ENCODE data around the gene LCN10.

LCN10 gene

GRCh38 chr9:136720251-136720897 is 22.4 kb downstream of the LCN10 start:
- peaks cover 39% of the 10 kb centered on the region for H4K20me1 ChIP-seq (ENCODE audit: insufficient read depth, low read length)
- no peak overlapping the region for H3K4me2 ChIP-seq (ENCODE audit: low read length)

GRCh38 chr9:136719195-136719880 is 23.4 kb downstream of the LCN10 start:
- H2AFZ ChIP-seq (ENCODE audit: low read depth, low read length): no peak overlapping the region

More at GRCh38 chr9:136720251-136720897, 22.4 kb downstream of the LCN10 start:
- Histone ChIP-seq H3K79me2 (ENCODE audit: low read length) (peaks cover under 1% of the 10 kb centered on the region), H3K36me3 (replicated peaks; ENCODE audit: low read depth, low read length) (peaks cover 20% of the 10 kb centered on the region), H3K9ac (ENCODE audit: low read length) (no peak overlapping the region), H3K27me3 (ENCODE audit: low read depth, low read length) (no peaks in the 10 kb centered on the region), H3K9me3 (ENCODE audit: insufficient read depth, low read length) (no peaks in the 10 kb centered on the region), H2AFZ (ENCODE audit: low read depth, low read length) (no peak overlapping the region), H3K4me3 (ENCODE audit: low read length) (no peak overlapping the region), H3K4me1 (ENCODE audit: low read length) (peaks cover 7% of the 10 kb centered on the region; the same call in 1 of the 2 replicates), H3K27ac (ENCODE audit: low read length) (no peak overlapping the region)
- no peak for TF ChIP-seq EZH2phosphoT487 (IDR thresholded peaks at IDR 0.05; ENCODE audit: low read depth)
- no peak for TF ChIP-seq CTCF (IDR thresholded peaks at IDR 0.05; ENCODE audit: low read depth, low read length)

GRCh38 chr9:136718345-136719194 is 24.2 kb downstream of the LCN10 start:
- Histone ChIP-seq H4K20me1 (ENCODE audit: insufficient read depth, low read length) (peaks cover 24% of the 10 kb centered on the region; the same call in 1 of the 2 replicates), H3K36me3 (replicated peaks; ENCODE audit: low read depth, low read length) (peaks cover 9% of the 10 kb centered on the region), H3K4me3 (ENCODE audit: low read length) (no peak overlapping the region), H3K9me3 (ENCODE audit: insufficient read depth, low read length) (no peaks in the 10 kb centered on the region), H3K79me2 (ENCODE audit: low read length) (no peaks in the 10 kb centered on the region), H3K27me3 (ENCODE audit: low read depth, low read length) (no peaks in the 10 kb centered on the region), H3K4me2 (ENCODE audit: low read length) (no peak overlapping the region), H3K27ac (ENCODE audit: low read length) (no peak overlapping the region), H3K9ac (ENCODE audit: low read length) (no peak overlapping the region), H2AFZ (ENCODE audit: low read depth, low read length) (no peak overlapping the region), H3K4me1 (ENCODE audit: low read length) (peaks cover 7% of the 10 kb centered on the region; the same call in 1 of the 2 replicates)
- TF ChIP-seq CTCF (IDR thresholded peaks at IDR 0.05; ENCODE audit: low read depth, low read length): no peak
- TF ChIP-seq EZH2phosphoT487 (IDR thresholded peaks at IDR 0.05; ENCODE audit: low read depth): no peak

More at GRCh38 chr9:136719195-136719880, 23.4 kb downstream of the LCN10 start:
- H3K9ac ChIP-seq (ENCODE audit: low read length): no peak overlapping the region
- H4K20me1 ChIP-seq (ENCODE audit: insufficient read depth, low read length): peaks cover 32% of the 10 kb centered on the region
- H3K27me3 ChIP-seq (ENCODE audit: low read depth, low read length): no peaks in the 10 kb centered on the region
- H3K36me3 ChIP-seq (replicated peaks; ENCODE audit: low read depth, low read length): peaks cover 17% of the 10 kb centered on the region
- no peaks in the 10 kb centered on the region for H3K9me3 ChIP-seq (ENCODE audit: insufficient read depth, low read length)
- H3K4me2 ChIP-seq (ENCODE audit: low read length): no peak overlapping the region
- no peak for TF ChIP-seq EZH2phosphoT487 (IDR thresholded peaks at IDR 0.05; ENCODE audit: low read depth)
- no peak for TF ChIP-seq CTCF (IDR thresholded peaks at IDR 0.05; ENCODE audit: low read depth, low read length)
- no peaks in the 10 kb centered on the region for H3K79me2 ChIP-seq (ENCODE audit: low read length)
- H3K27ac ChIP-seq (ENCODE audit: low read length): no peak overlapping the region
- H3K4me1 ChIP-seq (ENCODE audit: low read length): peaks cover 7% of the 10 kb centered on the region; the same call in 1 of the 2 replicates
- H3K4me3 ChIP-seq (ENCODE audit: low read length): no peak overlapping the region

Data from OCI-LY3 (cell line).